Right atrium auricular region (tissue), 2 donors: Measurements from ENCODE around the gene GABARAP. TPM values are rescaled to one million over a fixed set of nuclear protein-coding genes. Genes with fewer than 3 reads are reported as not detected.

ENCODE experiments used
- DNase-seq: peaks from one replicate; pipeline ENCODE4 v3.0.0-alpha.2; 2019; ENCODE audit warnings: low spot score
- H3K27ac ChIP-seq, 2 donors: fragments of 200-600 bp; sonication (generic); 1 replicate in 1 of 2; 2 replicates in 1 of 2; pipeline ENCODE4 v1.5.1; 2016 to 2019
- H3K27me3 ChIP-seq, 2 donors: fragments of 200-600 bp; sonication (generic); one replicate each; pipeline versions ENCODE4 v1.5.1 to v1.6.0; 2017 to 2019
- H3K36me3 ChIP-seq: fragments of 200-600 bp; sonication (generic); one replicate; pipeline ENCODE4 v1.5.1; 2016
- H3K4me1 ChIP-seq, 2 donors: fragments of 200-600 bp; sonication (generic); one replicate each; pipeline versions ENCODE4 v1.5.1 to v1.6.0; 2017 to 2019
- H3K4me3 ChIP-seq, 2 donors: fragments of 200-600 bp; sonication (generic); 1 replicate in 1 of 2; 2 replicates in 1 of 2; pipeline ENCODE4 v1.5.1; 2017 to 2019; ENCODE audit warnings: mild to moderate bottlenecking in 1 of 2, moderate library complexity in 1 of 2
- H3K9me3 ChIP-seq, 2 donors: fragments of 200-600 bp; sonication (generic); one replicate each; pipeline ENCODE4 v1.5.1; 2019
- total RNA-seq, 2 donors: library from RNA; depleted of rRNA; stranded (reverse); fragments of >200 nt; gene quantifications; one replicate each; pipeline ENCODE4 v1.1.0, GENCODE V29; 2016
- TF ChIP-seq, protein P1 (sequence below), 2 donors: fragments of 200-600 bp; sonication (generic); IDR thresholded peaks; one replicate each; pipeline ENCODE4 v1.5.1; 2019; ENCODE audit warnings: antibody characterized with exemption in 2 of 2

GABARAP gene
- total RNA-seq, 2 donors from 2014 or later: 226 to 469 TPM

DNA sequence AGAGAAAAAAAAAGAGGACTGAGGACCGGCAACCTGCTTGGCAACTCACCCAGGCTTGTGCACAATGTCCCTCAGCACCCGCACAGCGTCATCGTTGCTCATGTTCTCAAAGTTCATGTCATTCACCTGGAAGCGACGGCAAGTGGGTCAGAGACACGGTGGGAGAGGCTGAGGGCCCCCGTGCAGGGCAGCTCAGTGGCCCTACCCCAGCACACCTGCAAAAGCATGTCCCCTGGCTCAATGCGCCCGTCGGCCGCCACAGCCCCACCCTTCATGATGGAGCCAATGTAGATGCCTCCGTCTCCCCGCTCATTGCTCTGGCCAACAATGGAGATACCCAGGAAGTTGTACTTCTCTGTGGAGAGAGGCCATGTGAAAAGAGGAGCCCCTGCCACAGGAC lies 13.3 kb downstream of the GABARAP start:
- no peak overlapping the region for H3K27ac ChIP-seq
- H3K4me1 ChIP-seq: peaks cover 0 to 29% of the 10 kb centered on the region in 2 donors
- no peaks in the 10 kb centered on the region for H3K9me3 ChIP-seq
- TF ChIP-seq, protein P1, sequence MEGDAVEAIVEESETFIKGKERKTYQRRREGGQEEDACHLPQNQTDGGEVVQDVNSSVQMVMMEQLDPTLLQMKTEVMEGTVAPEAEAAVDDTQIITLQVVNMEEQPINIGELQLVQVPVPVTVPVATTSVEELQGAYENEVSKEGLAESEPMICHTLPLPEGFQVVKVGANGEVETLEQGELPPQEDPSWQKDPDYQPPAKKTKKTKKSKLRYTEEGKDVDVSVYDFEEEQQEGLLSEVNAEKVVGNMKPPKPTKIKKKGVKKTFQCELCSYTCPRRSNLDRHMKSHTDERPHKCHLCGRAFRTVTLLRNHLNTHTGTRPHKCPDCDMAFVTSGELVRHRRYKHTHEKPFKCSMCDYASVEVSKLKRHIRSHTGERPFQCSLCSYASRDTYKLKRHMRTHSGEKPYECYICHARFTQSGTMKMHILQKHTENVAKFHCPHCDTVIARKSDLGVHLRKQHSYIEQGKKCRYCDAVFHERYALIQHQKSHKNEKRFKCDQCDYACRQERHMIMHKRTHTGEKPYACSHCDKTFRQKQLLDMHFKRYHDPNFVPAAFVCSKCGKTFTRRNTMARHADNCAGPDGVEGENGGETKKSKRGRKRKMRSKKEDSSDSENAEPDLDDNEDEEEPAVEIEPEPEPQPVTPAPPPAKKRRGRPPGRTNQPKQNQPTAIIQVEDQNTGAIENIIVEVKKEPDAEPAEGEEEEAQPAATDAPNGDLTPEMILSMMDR (IDR thresholded peaks at IDR 0.05): no peak
- H3K27me3 ChIP-seq: no peaks in the 10 kb centered on the region
- no peak for DNase-seq
- H3K4me3 ChIP-seq: no peak overlapping the region
- peaks cover 63% of the 10 kb centered on the region for H3K36me3 ChIP-seq

DNA sequence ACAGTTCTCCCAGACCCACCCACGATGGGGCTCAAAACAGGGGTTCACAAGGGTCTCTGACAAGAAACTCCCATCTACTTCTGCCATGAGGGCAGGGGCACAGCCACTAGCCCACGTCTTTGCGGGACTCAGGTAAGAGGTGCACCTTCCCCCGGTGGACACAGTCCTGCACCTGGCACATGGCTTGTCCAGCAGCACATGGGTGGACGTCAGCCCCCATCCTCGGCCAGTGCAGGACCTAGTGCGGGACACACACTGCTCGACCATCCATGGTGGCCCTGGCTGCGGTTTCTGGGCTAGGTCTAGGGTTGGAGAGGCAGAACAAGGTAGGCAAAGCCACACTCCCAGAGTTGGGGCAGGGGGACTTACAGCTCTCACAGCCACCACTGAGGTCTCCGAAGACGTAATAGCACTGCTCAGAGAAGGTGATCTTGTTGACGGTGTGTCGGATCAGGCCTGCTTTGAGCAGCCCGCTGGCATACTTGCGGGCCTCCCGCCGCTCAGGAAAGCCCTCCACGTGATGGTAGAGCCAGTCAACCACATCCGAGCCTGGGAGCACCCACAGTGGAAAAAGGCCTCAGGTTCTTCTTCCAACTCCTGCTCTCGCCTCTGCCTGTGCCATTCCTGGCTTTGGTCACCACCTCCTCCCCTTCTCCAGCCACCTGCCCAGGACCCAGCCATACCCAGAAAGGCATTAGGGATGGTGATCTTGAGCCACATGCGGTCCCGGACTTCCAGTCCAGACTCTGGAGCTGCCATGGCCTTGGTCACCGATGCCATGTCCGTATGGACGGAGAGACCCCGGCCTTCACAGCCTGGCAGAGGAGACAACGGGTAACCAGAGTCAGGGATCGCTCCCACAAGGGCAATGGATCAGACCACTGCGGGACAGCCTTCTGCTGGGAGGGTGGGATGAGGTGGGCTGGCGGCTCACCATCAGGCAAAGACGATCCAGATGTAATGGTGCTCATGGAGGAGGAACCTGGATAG lies 15.2 kb downstream of the GABARAP start:
- H3K27ac ChIP-seq: no peak overlapping the region
- no peak for DNase-seq

DNA sequence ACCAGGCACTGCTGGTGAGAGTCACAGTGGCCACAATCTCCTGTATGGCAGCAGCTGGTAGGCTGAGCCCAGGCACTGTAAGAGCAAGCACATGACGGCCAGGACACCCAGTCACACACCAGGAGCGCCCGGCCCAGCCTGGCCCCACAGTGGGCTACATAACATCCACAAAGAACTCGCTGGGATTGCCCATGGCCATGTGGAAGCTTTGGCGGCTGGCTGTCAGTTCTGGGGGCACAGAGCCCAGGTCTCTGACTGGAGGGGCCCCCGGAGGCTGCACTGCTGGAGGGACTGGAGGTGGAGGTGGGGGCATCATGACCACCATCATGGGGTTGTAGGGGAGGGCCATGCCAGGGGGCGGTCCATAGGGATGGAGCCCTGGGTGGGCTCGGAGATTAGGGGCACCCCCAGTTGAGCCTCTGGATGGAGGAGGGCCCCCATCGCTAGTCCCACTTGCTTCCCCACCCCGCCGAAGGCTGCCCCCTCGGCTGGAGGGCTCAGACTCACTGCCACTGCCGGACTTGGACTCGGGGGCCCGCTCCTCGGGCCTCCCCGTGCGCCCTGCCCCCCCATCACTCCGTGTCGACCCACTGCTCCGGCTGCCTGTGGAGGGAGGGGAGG lies 16.4 kb downstream of the GABARAP start:
- DNase-seq: no peak
- Histone ChIP-seq H3K36me3 (peaks cover 93% of the 10 kb centered on the region), H3K9me3 (no peaks in the 10 kb centered on the region), H3K4me3 (no peak overlapping the region), H3K27me3 (no peaks in the 10 kb centered on the region), H3K4me1 (peaks cover 0 to 28% of the 10 kb centered on the region in 2 donors), H3K27ac (no peak overlapping the region)
- TF ChIP-seq, protein P1 (IDR thresholded peaks at IDR 0.05): no peak

More for the DNA sequence above, 15.2 kb downstream of the GABARAP start:
- Histone ChIP-seq H3K36me3 (peaks cover 82% of the 10 kb centered on the region), H3K4me3 (no peak overlapping the region), H3K9me3 (no peaks in the 10 kb centered on the region), H3K4me1 (peaks cover 0 to 19% of the 10 kb centered on the region in 2 donors), H3K27me3 (no peaks in the 10 kb centered on the region)
- TF ChIP-seq, protein P1 (IDR thresholded peaks at IDR 0.05): no peak

DNA sequence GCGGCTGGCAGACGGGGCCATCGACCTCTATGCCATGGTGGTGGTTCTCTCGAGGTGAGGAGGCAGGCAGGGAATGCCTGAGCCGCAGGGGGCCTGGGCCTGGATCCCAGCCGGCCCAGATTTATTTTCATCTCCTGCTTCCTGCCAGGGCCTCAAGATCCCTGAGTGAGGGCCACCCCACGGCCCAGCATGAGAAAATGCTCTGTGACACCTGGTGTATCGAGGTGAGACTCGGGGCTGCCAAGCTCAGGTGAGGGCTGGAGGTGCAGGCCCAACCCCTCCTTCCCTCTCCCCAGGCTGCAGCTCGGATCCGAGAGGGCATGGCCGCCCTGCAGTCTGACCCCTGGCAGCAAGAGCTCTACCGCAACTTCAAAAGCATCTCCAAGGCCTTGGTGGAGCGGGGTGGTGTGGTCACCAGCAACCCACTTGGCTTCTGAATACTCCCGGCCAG lies 17.6 kb downstream of the GABARAP start:
- Histone ChIP-seq H3K36me3 (peaks cover 86% of the 10 kb centered on the region), H3K27me3 (no peaks in the 10 kb centered on the region), H3K4me3 (no peak overlapping the region), H3K9me3 (no peaks in the 10 kb centered on the region), H3K27ac (no peak overlapping the region), H3K4me1 (peaks cover 0 to 34% of the 10 kb centered on the region in 2 donors)
- no peak for DNase-seq
- TF ChIP-seq, protein P1 (IDR thresholded peaks at IDR 0.05): no peak

DNA sequence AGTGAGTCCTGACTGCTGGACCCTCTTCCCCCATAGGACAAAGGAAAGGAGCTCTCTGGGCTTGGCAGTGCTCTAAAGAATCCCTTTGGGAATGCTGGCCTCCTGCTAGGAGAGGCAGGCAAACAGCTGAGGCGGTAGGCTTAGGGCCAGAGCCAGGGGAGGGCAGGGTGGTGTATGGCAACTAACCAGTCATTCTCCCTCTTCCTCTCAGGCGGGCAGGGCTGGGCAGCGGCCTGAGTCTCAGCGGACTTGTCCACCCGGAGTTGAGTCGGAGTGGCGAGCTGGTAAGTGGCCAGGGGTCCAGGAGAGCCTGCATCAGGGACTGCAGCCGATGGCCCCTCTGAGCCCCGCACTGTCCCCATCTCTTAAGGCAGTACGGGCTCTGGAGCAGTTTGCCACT lies 18.1 kb downstream of the GABARAP start:
- Histone ChIP-seq H3K27ac (no peak overlapping the region), H3K36me3 (peaks cover 80% of the 10 kb centered on the region), H3K9me3 (no peaks in the 10 kb centered on the region), H3K4me3 (no peak overlapping the region), H3K4me1 (peaks cover 0 to 39% of the 10 kb centered on the region in 2 donors), H3K27me3 (no peaks in the 10 kb centered on the region)
- TF ChIP-seq, protein P1 (IDR thresholded peaks at IDR 0.05): no peak
- no peak for DNase-seq
